Ishikawa (cell line): ENCODE results near the gene TMEM176B.

Source experiments
- CREB1 ChIP-seq: IDR thresholded peaks from 2 replicates; pipeline ENCODE4 v1.6.1; 2012; ENCODE audit warnings: low read depth
- MAX ChIP-seq: IDR thresholded peaks from 2 replicates; pipeline ENCODE4 v1.6.1; 2012
- NFIC ChIP-seq: IDR thresholded peaks from 2 replicates; pipeline ENCODE4 v1.6.1; 2012
- RAD21 ChIP-seq: IDR thresholded peaks from 2 replicates; pipeline ENCODE4 v1.6.1; 2012; ENCODE audit warnings: low read depth
- REST ChIP-seq: IDR thresholded peaks from 2 replicates; pipeline ENCODE4 v1.6.1; 2012; ENCODE audit warnings: low read depth, mild to moderate bottlenecking
- TAF1 ChIP-seq: IDR thresholded peaks from 2 replicates; pipeline ENCODE4 v1.6.1; 2012; ENCODE audit warnings: low read depth, mild to moderate bottlenecking
- YY1 ChIP-seq: IDR thresholded peaks from 2 replicates; pipeline ENCODE4 v1.6.1; 2012; ENCODE audit warnings: low read depth

- TF ChIP-seq YY1 (no peak), TAF1 (no peak), NFIC (no peak), RAD21 (no peak), REST (no peak), MAX (no peak), CREB1 (no peak)
Measured at GRCh38 chr7:150820148-150820547, 20.0 kb upstream of the TMEM176B start.
